GM12801 (cell line): ENCODE results near the gene RDH5.

Experiments
- TF ChIP-seq, protein P1 (sequence below): IDR thresholded peaks from one replicate; pipeline ENCODE4 v1.5.1; 2011; ENCODE audit warnings: control low read depth; ENCODE audit not compliant: insufficient read length; ENCODE audit errors: extremely low read depth

Gene RDH5

DNA sequence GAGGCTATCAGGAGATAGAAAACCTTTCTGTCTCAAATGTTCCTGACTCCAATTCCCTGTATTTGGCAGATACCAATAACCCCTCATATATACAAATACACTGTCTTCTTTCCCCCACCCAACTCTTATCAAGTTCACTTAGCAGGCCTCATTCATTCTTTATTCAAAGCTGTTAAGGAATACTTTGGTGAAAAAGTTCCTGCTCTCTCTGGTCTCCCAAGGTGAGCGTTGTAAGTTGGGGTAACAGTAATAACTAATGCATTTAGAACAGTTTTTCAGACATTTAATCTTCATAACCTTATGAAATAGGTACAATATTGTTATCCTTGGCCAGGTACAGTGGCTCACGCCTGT, 18.8 kb downstream of the RDH5 start:
- TF ChIP-seq, protein P1, sequence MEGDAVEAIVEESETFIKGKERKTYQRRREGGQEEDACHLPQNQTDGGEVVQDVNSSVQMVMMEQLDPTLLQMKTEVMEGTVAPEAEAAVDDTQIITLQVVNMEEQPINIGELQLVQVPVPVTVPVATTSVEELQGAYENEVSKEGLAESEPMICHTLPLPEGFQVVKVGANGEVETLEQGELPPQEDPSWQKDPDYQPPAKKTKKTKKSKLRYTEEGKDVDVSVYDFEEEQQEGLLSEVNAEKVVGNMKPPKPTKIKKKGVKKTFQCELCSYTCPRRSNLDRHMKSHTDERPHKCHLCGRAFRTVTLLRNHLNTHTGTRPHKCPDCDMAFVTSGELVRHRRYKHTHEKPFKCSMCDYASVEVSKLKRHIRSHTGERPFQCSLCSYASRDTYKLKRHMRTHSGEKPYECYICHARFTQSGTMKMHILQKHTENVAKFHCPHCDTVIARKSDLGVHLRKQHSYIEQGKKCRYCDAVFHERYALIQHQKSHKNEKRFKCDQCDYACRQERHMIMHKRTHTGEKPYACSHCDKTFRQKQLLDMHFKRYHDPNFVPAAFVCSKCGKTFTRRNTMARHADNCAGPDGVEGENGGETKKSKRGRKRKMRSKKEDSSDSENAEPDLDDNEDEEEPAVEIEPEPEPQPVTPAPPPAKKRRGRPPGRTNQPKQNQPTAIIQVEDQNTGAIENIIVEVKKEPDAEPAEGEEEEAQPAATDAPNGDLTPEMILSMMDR = no peak

DNA sequence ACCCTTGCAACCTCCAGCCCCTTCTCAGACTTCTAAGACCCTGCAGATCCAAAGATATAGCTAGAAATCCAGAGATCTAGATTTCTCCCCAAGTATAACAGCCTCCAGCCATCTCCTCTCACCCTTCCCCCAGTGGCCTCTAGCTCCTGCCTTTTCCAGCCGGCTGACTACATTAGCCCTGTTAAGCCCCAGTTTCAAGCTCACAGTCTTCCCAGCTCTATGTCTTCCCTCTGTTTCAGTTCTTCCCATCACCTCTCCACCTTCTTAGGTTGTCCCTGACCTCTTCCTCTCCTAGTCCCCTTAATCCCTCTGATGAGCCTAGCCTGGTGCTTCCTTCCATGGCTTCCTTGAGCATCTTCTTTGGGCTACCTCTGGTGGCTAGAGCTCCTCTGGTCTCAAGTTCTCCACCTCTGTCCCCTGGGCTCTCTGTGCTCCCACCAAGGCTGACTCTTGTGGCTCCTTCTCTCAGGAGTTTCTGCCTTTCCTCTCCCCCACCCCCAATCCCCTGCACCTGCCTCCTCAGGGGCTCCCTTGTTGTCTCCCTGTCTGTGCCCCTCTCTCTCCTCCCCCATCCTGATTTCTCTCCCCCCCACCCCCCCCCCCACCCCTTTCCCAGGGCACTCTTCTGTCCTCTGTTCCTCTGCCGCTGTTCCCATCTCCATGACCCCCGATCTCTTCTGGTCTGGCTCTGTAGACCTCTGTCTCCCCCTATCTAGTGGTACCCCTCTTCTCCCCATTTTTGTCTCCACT, 21.9 kb downstream of the RDH5 start:
- TF ChIP-seq, protein P1 = no peak

DNA sequence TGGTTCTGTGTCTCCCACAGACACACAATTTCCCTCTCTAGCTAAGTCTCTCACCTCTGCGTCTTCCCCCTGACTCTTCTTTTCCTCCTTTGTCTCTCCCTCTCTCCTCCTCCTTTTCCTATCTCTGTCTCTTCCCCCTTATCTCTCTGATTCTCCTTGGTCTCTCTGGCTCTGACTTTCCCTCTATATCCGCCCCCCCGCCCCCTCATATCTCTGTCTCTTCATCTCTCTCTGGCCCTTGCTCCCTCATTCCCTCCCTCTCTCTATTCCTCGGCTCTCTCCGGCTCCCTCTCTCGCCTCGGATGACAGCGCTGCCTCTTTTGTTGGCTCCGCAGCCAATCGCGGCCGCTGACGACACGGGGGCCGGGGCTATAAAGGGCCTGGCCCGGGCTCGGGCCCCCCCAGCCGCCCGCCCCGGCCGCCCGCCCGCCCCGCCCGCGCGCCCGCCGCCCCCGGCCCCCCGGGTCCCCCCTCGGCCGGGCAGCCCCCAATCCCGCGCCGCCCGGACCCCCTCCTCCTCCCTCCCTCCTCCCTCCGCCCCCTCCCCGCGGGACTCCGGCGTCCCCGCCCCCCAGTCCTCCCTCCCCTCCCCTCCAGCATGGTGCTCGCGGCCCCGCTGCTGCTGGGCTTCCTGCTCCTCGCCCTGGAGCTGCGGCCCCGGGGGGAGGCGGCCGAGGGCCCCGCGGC, 22.7 kb downstream of the RDH5 start, which contains the start of gene GDF11:
TSS of gene GDF11 (plus strand) at position 404 of the 687 bp plus-strand sequence. CDS start at position 599, 195 bp downstream.
- TF ChIP-seq, protein P1 = no peak

DNA sequence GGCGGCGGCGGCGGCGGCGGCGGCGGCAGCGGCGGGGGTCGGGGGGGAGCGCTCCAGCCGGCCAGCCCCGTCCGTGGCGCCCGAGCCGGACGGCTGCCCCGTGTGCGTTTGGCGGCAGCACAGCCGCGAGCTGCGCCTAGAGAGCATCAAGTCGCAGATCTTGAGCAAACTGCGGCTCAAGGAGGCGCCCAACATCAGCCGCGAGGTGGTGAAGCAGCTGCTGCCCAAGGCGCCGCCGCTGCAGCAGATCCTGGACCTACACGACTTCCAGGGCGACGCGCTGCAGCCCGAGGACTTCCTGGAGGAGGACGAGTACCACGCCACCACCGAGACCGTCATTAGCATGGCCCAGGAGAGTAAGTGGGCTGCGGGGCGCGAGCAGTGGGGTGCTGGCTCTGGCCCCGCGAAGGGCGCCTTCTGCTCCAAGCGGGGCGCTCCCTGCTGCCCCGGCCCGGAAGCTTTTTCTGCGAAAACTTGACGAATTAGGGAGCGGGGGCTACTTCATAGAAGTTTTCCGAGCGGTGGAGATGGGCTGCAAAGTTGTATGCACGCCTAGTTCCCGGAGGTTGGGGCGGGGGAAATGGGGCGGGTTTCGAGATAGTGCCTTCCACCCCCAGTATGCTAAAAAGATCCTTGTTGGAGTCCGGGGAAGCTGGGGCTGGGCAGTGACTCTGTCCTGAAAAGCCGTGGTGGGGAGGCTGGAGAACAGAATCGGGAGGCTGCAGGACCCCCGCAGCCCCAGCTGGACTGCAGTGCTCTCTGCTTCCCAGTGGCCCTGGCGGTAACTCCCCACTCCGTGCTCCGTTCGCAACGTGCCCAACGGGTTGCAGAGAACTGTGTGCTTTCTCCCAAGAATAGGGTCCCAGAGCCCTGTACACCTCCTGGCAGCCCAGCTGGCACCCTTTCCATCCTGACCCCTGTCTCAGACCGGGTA, 23.5 kb downstream of the RDH5 start:
- TF ChIP-seq, protein P1 = no peak

DNA sequence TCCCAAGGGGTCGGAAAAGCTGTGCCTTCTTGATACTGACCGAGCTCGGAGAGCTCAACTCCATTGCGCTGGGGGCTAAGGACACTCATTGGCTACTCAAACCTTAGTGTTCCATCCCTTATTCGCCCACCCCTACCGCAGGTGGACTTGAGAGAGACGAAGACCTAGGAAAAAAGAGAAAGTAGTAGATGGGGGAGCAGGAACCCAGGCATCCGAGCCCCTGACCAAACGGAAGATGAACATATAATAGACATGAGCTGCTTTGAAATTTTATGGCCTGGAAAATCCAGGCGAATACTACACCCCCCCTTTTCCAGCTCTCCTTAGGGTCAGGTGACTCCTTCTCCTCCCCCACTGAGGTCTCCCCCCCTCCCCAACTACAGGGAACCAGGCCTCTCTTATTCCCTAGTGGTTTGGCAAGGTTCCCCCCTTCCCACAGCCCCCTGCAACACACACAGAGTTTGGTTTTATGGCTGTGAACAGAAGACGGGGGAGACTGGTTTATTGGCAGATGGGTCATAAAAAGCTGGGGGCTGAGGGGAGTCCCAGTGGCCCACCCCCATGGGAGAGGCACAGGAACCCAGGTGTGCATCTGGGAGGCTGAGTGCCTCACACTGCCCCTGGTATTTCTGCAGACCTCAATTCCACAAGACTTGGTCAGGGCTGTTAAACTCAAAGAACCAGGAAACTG, 24.3 kb downstream of the RDH5 start:
- TF ChIP-seq, protein P1 = no peak

DNA sequence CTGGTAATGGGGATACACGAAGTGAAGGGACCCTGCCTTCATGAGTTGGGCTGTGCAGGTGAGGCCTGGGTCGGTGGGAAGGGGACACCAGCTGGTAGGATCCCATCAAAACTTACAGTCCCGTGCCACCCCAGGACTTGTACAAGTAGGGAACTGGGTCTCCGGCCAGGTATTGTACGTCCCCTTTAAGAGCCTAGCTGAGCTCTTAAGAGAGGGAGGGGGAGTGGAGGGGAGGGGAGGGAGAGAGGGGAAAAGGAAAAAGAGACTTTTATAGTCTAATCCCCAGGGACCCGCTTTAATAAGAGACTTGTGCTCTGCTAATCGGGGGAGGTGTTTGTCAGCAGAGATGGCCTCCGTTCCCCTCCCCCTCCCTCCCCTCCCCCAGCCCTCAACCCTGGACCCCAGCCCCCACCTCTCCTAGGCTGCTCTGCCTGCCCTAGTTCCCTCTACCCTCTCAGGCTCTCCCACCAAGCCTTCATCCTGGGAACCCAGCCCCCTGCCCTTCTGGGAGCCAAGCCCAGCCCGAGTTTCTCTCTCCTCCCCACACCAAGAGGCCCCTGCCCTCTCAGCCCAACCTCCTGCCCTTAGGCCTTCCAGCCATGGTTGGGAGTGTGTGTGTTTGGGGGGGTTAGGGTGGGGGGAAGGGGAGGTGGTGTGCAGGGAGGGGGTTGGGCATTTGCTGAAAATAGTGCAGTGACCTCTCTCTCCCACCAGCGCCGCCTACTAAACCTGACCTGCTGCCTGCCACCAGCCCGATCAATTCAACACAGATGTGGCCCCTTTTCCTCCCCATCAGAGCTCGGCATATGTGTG, 25.4 kb downstream of the RDH5 start:
- TF ChIP-seq, protein P1 = no peak
